ENCODE results near the gene S100A9.
"Not testable (repeated sequence)": the region's sequence is repeated elsewhere in the genome, so short reads cannot be mapped to it uniquely, and the experiment has no call there.

S100A9 gene

DNA sequence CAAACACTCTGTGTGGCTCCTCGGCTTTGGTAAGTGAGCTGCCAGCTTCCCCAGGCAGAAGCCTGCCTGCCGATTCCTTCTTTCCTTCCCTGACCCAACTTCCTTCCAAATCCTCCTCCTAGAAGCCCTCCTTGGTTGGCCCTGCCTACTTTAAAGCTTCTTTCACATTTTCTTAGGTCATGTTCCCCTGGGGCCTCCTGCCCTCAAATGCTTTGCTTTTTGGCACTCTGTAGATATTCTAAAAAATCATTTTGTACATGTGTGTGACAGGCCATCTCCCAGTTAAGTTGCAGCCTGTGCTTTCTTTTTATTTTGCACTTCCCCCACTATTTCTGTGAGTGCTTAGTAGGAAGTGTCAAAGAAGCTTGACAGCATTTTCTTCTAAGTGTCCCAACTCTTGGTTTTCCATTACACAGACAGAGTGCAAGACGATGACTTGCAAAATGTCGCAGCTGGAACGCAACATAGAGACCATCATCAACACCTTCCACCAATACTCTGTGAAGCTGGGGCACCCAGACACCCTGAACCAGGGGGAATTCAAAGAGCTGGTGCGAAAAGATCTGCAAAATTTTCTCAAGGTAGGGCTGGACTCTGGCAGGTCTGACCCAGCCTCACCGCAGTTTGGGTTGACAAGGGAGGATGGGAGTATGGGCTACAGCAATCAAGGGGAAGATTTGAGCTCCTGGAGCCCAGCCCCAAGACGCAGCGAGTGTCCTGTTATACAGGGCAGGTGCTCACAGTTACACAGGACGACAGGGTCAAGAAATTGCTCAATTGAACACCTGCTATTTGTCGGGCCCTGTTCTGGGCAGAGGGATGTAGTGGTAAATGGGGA is at the start of gene S100A9:
S100A9 (plus strand) TSS at position 2 of the 838 bp plus-strand sequence; CDS start at position 432, 430 bp downstream.
- no peak for DNase-seq

DNA sequence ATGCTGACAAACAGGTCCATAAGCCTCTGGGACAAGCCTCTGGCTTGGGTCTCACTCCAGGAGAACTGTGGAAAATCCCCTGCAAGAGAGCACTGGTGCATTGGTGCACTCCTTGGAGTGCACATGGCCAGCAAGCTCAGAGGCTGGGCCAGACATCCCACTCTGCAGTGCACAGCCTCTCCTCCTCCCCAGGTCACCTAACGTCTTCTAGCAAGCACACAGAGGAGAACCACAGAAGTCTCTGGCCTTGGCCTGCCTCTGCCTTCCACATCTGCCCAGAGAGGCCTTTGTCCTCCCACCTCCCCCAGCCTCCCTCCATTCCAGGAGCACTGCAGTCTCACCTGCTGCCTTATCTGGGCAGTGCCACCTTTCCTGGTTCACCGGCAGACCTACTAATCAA is 49.1 kb upstream of the S100A9 start:
- no peak for DNase-seq

DNA sequence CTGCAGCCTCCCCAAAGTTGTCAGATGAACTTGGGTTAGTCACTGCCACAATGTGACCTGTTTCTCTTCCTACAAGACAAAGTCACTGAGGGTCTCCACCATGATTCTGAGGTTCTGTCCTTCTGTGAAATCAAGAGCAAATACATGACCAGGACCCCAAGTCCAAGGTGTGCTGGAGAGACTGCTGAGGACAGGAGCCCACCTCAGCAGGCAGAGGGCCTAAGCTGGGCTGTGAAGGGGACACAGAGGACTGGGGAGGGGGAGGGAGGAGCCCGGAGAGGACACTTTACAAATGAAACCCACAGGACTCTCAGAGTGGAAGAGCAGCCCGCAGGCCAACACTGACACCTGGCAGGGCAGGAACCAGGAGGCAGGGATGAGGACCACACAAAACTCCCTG is 48.2 kb upstream of the S100A9 start:
- no peak for DNase-seq

GRCh38 chr1:153310526-153310925 is 47.1 kb upstream of the S100A9 start:
- DNase-seq, result no peak

DNA sequence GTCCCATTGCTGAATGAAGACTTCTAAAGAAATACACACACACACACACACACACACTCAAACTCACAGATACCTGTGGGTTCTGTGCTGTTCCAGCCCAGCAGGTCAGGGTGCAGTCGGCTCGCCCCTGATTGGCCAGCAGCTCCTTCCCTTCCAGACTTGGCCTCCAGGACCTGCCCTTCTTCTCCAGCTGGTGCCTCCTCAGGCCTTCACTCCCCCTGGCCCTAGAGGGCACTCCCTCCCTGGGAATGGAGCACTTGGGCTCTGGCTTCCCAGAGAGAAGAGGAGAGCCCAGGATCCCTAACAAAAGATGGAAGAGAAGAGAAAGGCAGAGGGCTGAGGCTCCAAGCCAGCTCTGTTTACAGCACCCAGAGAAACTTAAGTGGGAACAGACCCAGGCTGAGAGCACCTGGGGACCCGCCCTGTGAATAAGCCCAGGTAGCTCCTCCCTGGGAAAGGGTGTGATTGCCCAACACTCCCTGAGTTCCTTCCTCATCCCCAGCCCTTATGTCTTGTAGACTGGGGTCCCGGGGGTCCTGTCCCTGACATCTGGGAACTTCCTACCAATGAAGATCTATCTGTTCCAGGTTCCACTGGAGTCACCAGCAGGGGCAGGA is 45.0 kb upstream of the S100A9 start, which contains the start of gene PGLYRP3:
PGLYRP3 (minus strand) TSS at position 383 of the 617 bp plus-strand sequence. CDS start 2,287 bp downstream, outside the sequence.
- DNase-seq, result no peak

DNA sequence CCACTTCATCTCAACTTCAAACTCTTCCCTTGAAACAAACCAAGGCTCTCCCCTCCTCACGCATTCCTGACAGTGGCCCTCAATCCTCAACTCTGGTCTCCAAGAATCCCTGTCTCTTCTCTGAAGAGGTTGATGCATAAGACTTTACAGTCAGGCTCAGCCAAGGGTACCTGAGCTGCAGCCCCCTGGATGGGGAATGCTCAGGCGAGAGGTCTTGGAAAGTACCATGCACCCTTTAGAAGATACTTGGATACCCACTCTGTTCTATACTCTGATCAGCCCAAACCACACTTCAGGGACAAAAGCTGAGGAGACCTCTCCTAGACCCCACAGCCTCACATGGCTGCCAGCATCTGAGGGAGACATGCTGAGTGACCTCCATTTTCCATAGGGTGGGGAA is 44.4 kb upstream of the S100A9 start:
- DNase-seq, result no peak

DNA sequence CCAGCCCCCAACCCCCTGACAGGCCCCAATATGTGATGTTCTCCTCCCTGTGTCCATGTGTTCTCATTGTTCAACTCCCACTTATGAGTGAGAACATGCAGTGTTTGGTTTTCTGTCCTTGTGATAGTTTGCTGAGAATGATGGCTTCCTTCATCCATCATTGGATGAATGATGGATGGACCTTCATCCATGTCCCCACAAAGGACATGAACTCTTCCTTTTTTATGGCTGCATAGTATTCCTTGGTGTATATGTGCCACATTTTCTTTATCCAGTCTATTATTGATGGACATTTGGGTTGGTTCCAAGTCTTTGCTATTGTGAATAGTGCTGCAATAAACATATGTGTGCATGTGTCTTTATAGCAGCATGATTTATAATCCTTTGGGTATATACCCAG is 43.3 kb upstream of the S100A9 start:
- not testable (repeated sequence) for DNase-seq

DNA sequence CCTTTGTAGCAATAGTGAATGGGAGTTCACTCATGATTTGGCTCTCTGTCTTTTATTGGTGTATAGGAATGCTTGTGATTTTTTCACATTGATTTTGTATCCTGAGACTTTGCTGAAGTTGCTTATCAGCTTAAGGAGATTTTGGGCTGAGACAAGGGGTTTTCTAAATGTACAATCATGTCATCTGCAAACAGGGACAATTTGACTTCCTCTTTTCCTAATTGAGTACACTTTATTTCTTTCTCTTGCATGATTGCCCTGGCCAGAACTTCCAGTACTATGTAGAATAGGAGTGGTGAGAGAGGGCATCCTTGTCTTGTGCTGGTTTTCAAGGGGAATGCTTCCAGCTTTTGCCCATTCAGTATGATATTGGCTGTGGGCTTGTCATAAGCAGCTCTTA is 41.6 kb upstream of the S100A9 start:
- DNase-seq, result not testable (repeated sequence)

DNA sequence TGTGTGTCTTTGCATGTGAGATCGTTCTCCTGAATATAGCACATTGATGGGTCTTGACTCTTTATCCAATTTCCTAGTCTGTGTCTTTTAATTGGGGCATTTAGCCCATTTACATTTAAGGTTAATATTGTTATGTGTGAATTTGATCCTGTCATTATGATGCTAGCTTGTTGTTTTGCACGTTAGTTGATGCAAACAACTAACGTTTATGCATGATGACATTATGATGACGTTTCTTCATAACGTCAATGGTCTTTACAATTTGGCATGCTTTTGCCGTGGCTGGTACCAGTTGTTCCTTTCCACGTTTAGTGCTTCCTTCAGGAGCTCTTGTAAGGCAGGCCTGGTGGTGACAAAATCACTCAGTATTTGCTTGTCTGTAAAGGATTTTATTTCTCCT is 39.5 kb upstream of the S100A9 start:
- not testable (repeated sequence) for DNase-seq

DNA sequence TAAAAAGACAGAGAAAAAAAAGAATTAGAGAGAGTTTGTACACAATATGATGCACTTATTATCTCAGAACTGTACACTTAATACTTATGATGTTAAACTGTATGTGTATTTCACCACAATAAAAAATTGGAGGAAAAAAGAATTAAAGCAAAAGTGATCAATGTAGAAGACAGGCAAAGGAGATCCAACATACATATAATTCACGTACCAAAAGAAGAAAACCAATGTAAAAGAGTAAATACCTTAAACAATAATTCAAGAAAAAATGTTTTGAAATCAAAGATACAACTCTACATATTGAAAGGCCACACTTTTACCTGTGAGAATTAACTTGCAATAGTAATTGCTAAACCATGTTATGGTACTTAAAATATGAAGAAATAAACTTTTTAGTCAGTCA is 35.1 kb upstream of the S100A9 start:
- DNase-seq, result no peak

- no peak for DNase-seq
Observed at GRCh38 chr1:153324912-153325311, 32.7 kb upstream of the S100A9 start.

DNA sequence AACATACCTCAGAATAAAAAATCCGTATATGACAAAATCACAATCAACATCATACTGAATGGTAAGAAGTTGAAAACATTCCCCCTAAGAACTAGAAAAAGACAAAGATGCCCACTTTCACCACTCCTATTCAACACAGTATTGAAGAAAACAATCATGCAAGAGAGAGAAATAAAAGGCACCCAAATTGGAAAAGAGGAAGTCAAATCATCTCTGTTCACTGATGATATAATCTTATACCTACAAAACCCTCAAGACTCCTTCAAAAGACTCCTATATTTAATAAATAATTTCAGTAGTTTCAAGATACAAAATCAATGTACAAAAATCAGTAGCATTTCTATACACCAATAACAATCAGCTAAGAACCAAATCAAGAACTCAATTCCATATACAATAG is 23.8 kb upstream of the S100A9 start:
- no peak for DNase-seq

DNA sequence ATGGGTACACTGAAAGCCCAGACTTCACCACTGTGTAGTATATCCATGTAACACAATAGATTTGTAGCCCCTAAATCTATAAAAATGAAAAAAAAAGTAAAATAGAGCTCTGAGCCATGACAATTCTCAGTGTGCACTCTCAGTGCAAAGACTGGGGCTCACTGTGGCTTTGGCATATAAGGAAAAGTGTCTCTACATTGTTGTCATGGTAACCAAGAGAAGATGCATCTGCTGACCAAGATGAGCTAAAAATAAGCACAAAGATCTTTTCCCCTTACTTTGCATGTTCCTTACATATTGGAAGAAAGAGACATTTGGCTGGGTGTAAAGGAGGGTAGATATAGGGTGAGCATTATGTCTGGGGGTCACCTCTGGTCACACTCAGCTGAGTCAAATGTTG is 21.0 kb upstream of the S100A9 start:
- no peak for DNase-seq

- no peak for DNase-seq
Observed at GRCh38 chr1:153337980-153338853, 19.4 kb upstream of the S100A9 start.

- no peak for DNase-seq
Observed at GRCh38 chr1:153339802-153340201, 17.9 kb upstream of the S100A9 start.

- DNase-seq, result no peak
Observed at GRCh38 chr1:153340356-153340755, 17.3 kb upstream of the S100A9 start.

GRCh38 chr1:153341431-153341934 is 16.2 kb upstream of the S100A9 start:
- no peak for DNase-seq

- no peak for DNase-seq
Observed at GRCh38 chr1:153342178-153342577, 15.5 kb upstream of the S100A9 start.

DNA sequence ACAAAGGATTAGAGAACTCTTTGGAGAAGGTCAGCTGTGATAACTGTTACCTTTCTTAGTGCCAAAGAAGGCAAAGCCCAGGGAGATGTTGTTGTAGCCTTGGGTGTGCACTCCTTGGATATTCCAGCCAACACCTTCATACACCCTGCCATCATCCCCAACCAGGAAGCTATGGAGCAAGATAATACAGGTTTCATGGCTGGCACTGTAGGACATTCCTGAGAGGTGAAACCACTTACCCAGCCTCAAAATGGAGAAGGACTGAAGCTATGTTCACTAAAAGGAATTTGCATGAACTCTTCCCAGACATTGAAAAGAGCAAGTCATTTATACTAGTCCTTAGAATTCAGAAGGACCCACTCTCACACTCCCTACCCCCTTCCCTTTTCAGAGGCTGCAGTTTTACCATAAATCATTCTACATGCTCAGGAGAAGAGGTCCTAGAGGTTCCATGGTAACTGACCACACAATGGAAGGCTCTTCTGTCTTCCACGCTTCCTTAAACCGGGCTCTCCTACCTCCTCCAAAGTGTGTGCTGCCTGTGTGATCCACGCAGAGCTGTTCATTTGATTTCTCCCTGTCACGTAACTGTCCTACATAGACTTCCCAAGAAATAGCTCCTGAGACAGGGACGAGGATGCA is 14.5 kb upstream of the S100A9 start:
- DNase-seq, result no peak

GRCh38 chr1:153343811-153344717 is 13.6 kb upstream of the S100A9 start:
- DNase-seq, result no peak

GRCh38 chr1:153344718-153345025 is 13.0 kb upstream of the S100A9 start:
- DNase-seq, result no peak
